HTERT RPE-1 (cell line): ENCODE measurements around the gene URB2.
"Not testable (repeated sequence)": the region's sequence is repeated elsewhere in the genome, so short reads cannot be mapped to it uniquely, and the experiment has no call there.

Source experiments
- in situ Hi-C: fragments of 300-500 bp; cut with MboI; formaldehyde crosslinking; loops from 4 replicates; pipeline ENCODE4 v1.14.3; 2020; ENCODE audit warnings: low sequenced_read_pairs

The URB2 gene

DNA sequence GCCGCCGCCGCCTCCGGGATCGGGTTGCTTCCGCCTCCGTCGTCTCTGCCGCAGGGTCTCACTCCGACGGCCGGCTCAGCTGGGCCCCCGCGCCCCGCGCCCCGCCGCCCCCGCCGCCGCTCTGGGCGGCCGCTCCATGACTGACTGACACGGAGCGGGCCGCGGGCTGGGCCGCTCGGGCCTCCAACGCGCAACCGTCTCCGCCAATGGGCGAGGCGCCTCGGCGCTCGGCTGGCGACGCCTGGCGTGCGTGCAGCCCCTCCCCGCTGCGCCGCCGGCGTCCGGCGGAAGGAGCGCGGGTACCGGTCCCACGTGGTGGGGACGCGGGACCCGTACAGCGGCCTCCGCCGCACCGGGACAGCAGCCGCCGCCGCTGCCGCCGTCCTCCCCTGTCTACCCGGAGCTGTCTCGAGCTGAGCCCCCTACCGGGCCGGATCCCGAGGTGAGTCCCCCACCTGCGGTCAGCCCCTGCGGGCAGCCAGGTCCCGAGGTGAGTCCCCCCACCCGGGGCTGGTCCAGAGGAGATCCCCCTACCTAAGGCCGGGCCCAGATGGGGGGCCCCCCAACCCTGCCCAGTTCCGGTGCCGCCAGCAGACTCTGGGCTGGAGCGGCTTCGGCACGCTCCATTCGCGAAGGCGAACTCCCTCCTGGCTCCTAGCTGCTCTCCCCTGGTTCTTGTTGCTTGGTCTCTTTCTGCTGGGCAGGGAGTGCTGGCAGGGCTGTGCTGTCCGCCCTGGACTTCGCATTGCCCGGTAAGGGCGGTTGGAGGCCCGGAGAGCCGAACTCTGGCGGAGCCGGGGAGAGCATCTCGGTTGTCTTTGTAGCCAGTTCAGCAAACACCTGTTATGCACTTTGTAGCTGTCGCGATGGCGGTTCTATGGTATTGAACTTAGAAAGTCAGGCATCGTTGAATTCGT, at the start of gene URB2, which contains the start of gene TAF5L:
URB2 (plus strand) TSS at position 333 of the 917 bp plus-strand sequence. CDS start 1,387 bp downstream, outside the sequence.
TAF5L (minus strand) TSS at position 208 of the 917 bp plus-strand sequence. CDS start 11,640 bp downstream, outside the sequence.
- in situ Hi-C loops, result no loop called here

- in situ Hi-C loops, result no loop called here
Observed at GRCh38 chr1:229578168-229579058, 47.6 kb upstream of the URB2 start.

- in situ Hi-C loops, result no loop called here
Observed at GRCh38 chr1:229579059-229579673, 46.9 kb upstream of the URB2 start.

DNA sequence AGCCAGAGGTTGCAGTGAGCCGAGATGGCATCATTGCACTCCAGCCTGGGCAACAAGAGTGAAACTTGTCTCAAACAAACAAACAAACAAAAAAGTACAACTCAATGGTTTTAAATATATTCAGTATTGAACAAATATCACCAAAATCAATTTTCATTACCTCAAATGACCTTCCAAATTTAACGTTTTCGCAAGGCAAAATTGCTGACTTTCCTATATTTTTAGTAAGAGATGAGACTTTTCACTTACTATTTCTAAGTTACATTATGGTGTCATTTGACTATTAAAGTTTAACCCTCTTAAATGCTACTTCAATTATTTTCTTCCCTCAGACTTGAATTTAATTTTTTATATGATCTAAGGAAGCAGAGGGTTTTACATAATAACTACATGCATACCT, 44.6 kb upstream of the URB2 start:
- in situ Hi-C loops, result no loop called here

- in situ Hi-C loops, result no loop called here
Observed at GRCh38 chr1:229582011-229582694, 43.9 kb upstream of the URB2 start.

- in situ Hi-C loops, result no loop called here
Observed at GRCh38 chr1:229582715-229583114, 43.3 kb upstream of the URB2 start.

DNA sequence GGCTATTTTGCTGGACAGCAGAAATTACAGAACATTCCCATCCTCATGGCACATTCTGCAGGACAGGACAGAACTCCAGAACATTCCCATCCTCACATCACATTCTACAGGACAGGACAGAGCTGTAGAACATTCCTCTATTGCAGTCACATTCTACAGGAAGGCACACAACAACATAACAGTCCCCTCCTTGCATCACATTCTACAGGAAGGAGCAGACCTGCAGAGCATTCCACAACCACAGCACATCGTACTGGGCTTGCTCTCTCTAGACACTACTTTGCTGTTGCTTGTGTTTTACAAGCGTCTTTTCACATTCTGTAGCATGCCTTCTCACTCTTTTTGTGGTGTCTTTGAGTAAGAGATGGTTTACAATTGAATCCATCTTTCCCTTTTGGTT, 40.7 kb upstream of the URB2 start:
- in situ Hi-C loops, result no loop called here

GRCh38 chr1:229590119-229590518, 35.9 kb upstream of the URB2 start:
- in situ Hi-C loops, result no loop called here

DNA sequence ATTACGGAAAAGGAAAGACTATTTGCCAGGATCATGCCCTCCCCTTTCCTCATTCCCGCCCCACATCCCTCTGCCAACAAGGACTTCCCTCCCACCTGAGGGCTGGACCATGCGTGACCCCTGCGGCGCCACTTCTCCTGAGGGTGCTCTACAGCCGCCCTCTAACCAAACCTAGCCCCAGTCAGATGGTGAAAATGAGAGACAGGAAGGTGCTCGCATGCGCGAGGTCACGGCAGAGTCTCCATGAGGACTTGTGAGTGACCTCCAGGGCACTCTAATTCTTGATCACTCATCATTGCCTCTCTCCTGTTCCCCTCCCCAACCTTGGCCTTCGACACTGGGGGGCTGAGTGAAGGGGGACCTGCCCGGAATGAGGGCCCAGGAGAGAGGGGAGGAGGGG, 32.2 kb upstream of the URB2 start:
- in situ Hi-C loops, result no loop called here

DNA sequence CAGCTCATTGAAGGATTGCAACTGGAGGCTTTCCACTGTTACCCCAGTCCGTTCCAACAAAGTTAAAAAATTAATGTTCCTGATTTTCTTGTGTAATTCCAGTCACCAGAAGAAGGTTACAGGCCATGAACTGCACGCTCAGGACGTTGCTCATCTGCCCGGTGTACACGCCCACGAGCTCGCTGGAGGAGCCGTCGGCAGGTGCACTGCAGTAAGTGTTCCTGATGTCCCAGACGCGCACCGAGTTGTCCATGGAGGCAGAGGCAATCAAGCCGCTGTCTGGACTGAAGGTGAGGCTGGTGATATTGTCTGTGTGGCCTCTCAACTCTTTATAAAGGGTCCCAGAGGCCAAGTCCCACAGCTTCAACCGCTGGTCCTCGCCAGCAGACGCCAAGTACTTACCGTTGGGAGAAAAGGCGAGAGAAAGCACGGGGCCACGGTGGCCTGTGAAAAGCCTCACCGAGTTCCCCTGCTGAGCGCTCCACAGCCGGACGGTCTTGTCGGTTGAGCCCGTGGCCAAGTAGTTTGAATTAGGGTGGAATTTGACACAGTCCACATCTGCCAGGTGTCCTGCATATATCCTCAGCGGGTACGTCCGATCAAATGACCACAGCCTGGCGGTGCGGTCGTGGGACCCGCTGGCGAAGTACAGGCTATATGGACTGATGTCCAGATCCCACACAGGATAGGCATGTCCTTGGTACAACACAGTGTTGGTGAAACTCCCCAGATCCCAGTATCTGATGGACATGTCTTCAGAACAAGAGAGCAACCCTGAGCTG, 31.6 kb upstream of the URB2 start:
- in situ Hi-C loops, result no loop called here

DNA sequence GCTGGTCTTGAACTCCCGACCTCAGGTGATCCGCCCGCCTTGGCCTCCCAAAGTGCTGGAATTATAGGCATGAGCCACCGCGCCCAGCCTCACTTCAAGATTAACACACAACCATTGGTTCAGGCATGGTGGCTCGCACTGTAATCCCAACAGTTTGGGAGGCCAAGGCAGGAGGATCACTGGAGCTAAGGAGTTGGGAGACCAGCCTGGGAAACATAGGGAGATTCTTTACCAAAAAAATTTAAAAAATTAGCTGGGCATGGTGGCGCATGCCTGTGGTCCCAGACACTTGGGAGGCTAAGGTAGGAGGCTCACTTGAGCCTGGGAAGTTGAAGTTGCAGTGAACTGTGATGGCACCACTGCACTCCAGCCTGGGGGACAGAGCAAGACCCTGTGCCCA, 30.2 kb upstream of the URB2 start:
- in situ Hi-C loops, result not testable (repeated sequence)

GRCh38 chr1:229596925-229597699, 28.9 kb upstream of the URB2 start:
- in situ Hi-C loops, result no loop called here

GRCh38 chr1:229597877-229598276, 28.2 kb upstream of the URB2 start:
- in situ Hi-C loops, result no loop called here

- in situ Hi-C loops, result no loop called here
Observed at GRCh38 chr1:229599218-229599954, 26.7 kb upstream of the URB2 start.

- in situ Hi-C loops, result no loop called here
Observed at GRCh38 chr1:229600229-229600628, 25.8 kb upstream of the URB2 start.

- in situ Hi-C loops, result no loop called here
Observed at GRCh38 chr1:229603371-229604005, 22.6 kb upstream of the URB2 start.

DNA sequence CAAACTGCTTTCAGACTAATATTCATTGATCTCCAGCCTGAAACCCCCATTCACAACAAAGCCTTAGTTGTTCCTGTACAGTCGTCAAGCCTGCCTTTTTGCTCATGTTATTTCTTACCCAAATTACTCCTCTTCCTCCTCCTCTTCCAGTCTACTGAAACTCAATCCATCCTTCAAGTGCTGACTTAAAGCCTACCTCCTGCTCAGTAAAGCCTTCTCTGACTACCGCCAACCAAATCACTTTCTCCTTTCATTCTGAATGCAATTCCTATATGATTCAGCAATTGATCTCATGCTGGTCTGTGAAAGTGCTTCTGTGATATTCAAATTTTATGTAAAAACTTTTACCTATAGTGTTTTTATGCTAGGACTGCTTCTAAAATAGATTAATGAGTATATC, 18.7 kb upstream of the URB2 start:
- in situ Hi-C loops, result no loop called here

DNA sequence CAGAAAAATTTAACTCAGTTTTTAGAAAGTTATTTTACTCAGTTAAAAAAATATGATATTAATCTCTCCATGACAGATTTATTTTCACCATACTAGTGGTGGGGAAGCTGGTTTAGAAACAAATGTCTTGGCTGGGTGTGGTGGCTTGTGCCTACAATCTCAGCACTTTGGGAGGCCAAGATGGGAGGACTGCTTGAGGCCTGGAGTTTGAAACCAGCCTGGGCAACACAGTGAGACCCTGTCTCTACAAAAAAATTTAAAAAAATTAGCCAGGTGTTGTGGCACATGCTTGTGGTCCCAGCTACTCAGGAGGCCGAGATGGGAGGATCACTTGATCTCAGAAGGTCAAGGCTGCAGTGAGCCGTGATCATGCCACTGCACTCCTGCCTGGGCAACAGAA, 17.5 kb upstream of the URB2 start:
- in situ Hi-C loops, result no loop called here
